Pancreas (tissue), 10 donors: ENCODE measurements around the gene ACTL10. TPM values are rescaled to one million over a fixed set of nuclear protein-coding genes. Genes with fewer than 3 reads are reported as not detected.

Experiments
- ATAC-seq, 4 donors: fragments of 200-7000 bp; cut with Tn5 transposase; one replicate each; pipeline versions ENCODE4 v1.8.0 to v1.9.1; 2020; ENCODE audit warnings: mild to moderate bottlenecking in 4 of 4, moderate library complexity in 4 of 4
- DNase-seq, 6 donors: peaks; one replicate each; pipeline ENCODE4 v3.0.0-alpha.2; 2020
- FAIRE-seq: peaks from 2 replicates; lab custom pipeline; 2012; peaks lifted over from hg19 to GRCh38; lab: Jason Lieb, UNC
- H3K27ac ChIP-seq, 4 donors: fragments of 200-600 bp; sonication (generic); 1 replicate in 3 of 4; 2 replicates in 1 of 4; pipeline versions ENCODE4 v1.5.0 to v1.8.0; 2020
- H3K27me3 ChIP-seq, 4 donors: fragments of 200-600 bp; one replicate each; pipeline ENCODE4 v1.8.0; 2021
- H3K36me3 ChIP-seq, 3 donors: fragments of 200-600 bp; sonication (generic) in 1 of 3; one replicate each; pipeline versions ENCODE4 v1.5.0 to v1.8.0; 2020 to 2021
- H3K4me1 ChIP-seq, 3 donors: fragments of 200-600 bp; one replicate each; pipeline ENCODE4 v1.8.0; 2021
- H3K4me3 ChIP-seq, 4 donors: fragments of 200-600 bp; sonication (generic) in 2 of 4; one replicate each; pipeline versions ENCODE4 v1.5.0 to v1.8.0; 2020 to 2021
- H3K9me3 ChIP-seq, 4 donors: fragments of 200-600 bp; one replicate each; pipeline ENCODE4 v1.8.0; 2021
- CTCF ChIP-seq, 4 donors: fragments of 200-600 bp; sonication (generic) in 3 of 4; IDR thresholded peaks; one replicate each; pipeline versions ENCODE4 v1.5.0 to v1.8.0; 2021; ENCODE audit warnings: antibody characterized with exemption in 4 of 4
- WGBS, 2 donors: extraction: QIAGEN DNeasy Blood & Tissue Kit; methylation state at CpG; one replicate each; pipeline ENCODE4 v1.1.7; 2013; 5-methylcytosine and 5-hydroxymethylcytosine counted together
- intact Hi-C, 3 donors: fragments of 100-400 bp; cut with DNase I; formaldehyde crosslinking; loops; one replicate each; pipeline versions ENCODE4 v1.11.1 to v1.14.2; 2022
- polyA plus RNA-seq, 2 donors: library from polyadenylated mRNA; stranded (reverse); fragments of 200-250 nt; gene quantifications; one replicate each; pipeline ENCODE4 v1.2.3, GENCODE V29; 2013
- total RNA-seq, 6 donors: library from RNA; stranded (reverse); fragmentation: NEBNext Ultra II Directional in 4 of 6; extraction: Animal tissue kit (Norgen Biotek cat#: 25700) in 4 of 6; gene quantifications; one replicate each; pipeline versions ENCODE4 v1.2.1 to v1.2.4, GENCODE V29; 2021 to 2023
- donor health status: healthy with polysubstance abuse.
- donor health status: DM: no; HTN: no; CAD: no; lungs with moderate emphysema.
- donor health status: DM: no; HTN: no; CAD: no.
- donor health status: control.
- donor health status: control.
- donor health status: Bipolar disorder and iron deficiency.
- donor health status: DM: yes; HTN: yes; CAD: no.
- donor health status: DM: no; HTN: no; CAD: no.
- donor health status: DM: no; HTN: no; CAD: no.
- donor health status: DM: yes; HTN: yes; CAD: no.

The ACTL10 gene
- total RNA-seq (1 to 10 TPM; 2.1 to 3.5 (median 2.7) TPM), polyA plus RNA-seq (1 to 10 TPM; 1.6 to 2.2 TPM)

GRCh38 chr20:33666293-33667244 is at the start of gene ACTL10:
Gene ACTL10 (plus strand): TSS chr20:33666943. CDS start chr20:33667498, 555 bp downstream.
- Histone ChIP-seq H3K4me3 (peak within 1 kb of the TSS; percentile 39 to 75 (median 45)), H3K27ac (peak within 1 kb of the TSS; percentile 79 to 96 (median 92)), H3K4me1 (peaks cover 0 to 17% (median 7%) of the 10 kb centered on the region in 3 donors), H3K9me3 (no peaks in the 10 kb centered on the region), H3K27me3 (no peaks in the 10 kb centered on the region), H3K36me3 (no peaks in the 10 kb centered on the region)
- DNase-seq (peak; percentile 97 to 99 (median 98)), FAIRE-seq (peak; percentile 67), ATAC-seq (peak; percentile 73 to 83 (median 80))
- intact Hi-C loops = no loop called here
- TF ChIP-seq CTCF (IDR thresholded peaks at IDR 0.05) = peak in 1 of 4 donors; percentile 14
- 1 to 11% methylated on average over 50 of the region's 50 CpGs for WGBS, 2 donors

- no peak for FAIRE-seq
- Histone ChIP-seq H3K4me1 (no peaks in the 10 kb centered on the region), H3K27ac (no peak overlapping the region), H3K9me3 (no peaks in the 10 kb centered on the region), H3K27me3 (no peaks in the 10 kb centered on the region), H3K36me3 (peaks cover 0 to 11% (median 0%) of the 10 kb centered on the region in 3 donors), H3K4me3 (no peak overlapping the region)
- no peak for TF ChIP-seq CTCF (IDR thresholded peaks at IDR 0.05)
- intact Hi-C loops = no loop called here
- ATAC-seq = no peak
- 93 to 94% methylated on average over 4 of the region's 4 CpGs for WGBS, 2 donors
- DNase-seq = no peak
Measured at GRCh38 chr20:33621717-33622400, 44.9 kb upstream of the ACTL10 start.

- Histone ChIP-seq H3K27me3 (no peaks in the 10 kb centered on the region), H3K9me3 (no peaks in the 10 kb centered on the region), H3K36me3 (peaks cover 0 to 11% (median 0%) of the 10 kb centered on the region in 3 donors), H3K4me3 (no peak overlapping the region), H3K4me1 (no peaks in the 10 kb centered on the region), H3K27ac (no peak overlapping the region)
- WGBS, 2 donors = 96% methylated on average over 10 of the region's 10 CpGs
- FAIRE-seq = no peak
- intact Hi-C loops = no loop called here
- no peak for DNase-seq
- no peak for ATAC-seq
- TF ChIP-seq CTCF (IDR thresholded peaks at IDR 0.05) = no peak
Measured at GRCh38 chr20:33622705-33623365, 43.9 kb upstream of the ACTL10 start.

- 88 to 92% methylated on average over 3 of the region's 3 CpGs for WGBS, 2 donors
- intact Hi-C loops = no loop called here
- Histone ChIP-seq H3K27me3 (no peaks in the 10 kb centered on the region), H3K27ac (no peak overlapping the region), H3K4me1 (no peaks in the 10 kb centered on the region), H3K9me3 (no peaks in the 10 kb centered on the region), H3K4me3 (no peak overlapping the region), H3K36me3 (peaks cover 0 to 17% (median 0%) of the 10 kb centered on the region in 3 donors)
- no peak for ATAC-seq
- DNase-seq = no peak
- no peak for TF ChIP-seq CTCF (IDR thresholded peaks at IDR 0.05)
- FAIRE-seq = no peak
Measured at GRCh38 chr20:33624399-33624798, 42.3 kb upstream of the ACTL10 start.
